Ectodermal cell (in vitro differentiated cells): ENCODE results near the gene CXCR1. TPM values are rescaled to one million over a fixed set of nuclear protein-coding genes. Genes with fewer than 3 reads are reported as not detected.

Experiments
- H3K27ac ChIP-seq: 2 replicates; pipeline ENCODE4 v1.7.0; 2013; ENCODE audit warnings: mild to moderate bottlenecking, low read depth, low read length; ENCODE audit not compliant: insufficient read depth, poor library complexity, severe bottlenecking
- H3K27me3 ChIP-seq: 2 replicates; pipeline ENCODE4 v1.7.0; 2013; ENCODE audit warnings: mild to moderate bottlenecking, low read length; ENCODE audit not compliant: insufficient read depth, control insufficient read depth, poor library complexity, severe bottlenecking
- H3K36me3 ChIP-seq: one replicate; pipeline ENCODE4 v1.7.0; 2013; ENCODE audit warnings: low read length; ENCODE audit not compliant: control insufficient read depth, insufficient read depth
- H3K4me1 ChIP-seq: one replicate; pipeline ENCODE4 v1.7.0; 2013; ENCODE audit warnings: low read length; ENCODE audit not compliant: control insufficient read depth, insufficient read depth
- H3K4me3 ChIP-seq: 2 replicates; pipeline ENCODE4 v1.7.0; 2013; ENCODE audit warnings: low read depth, low read length, control low read depth; ENCODE audit not compliant: insufficient read depth
- H3K9me3 ChIP-seq: 2 replicates; pipeline ENCODE4 v1.7.0; 2013; ENCODE audit warnings: mild to moderate bottlenecking, low read length, moderate library complexity; ENCODE audit not compliant: control insufficient read depth
- WGBS, 2 experiments: methylation state at CpG; one replicate each; pipeline ENCODE4 v1.1.7; 2013; ENCODE audit warnings: missing lambda C conversion rate in 2 of 2; 5-methylcytosine and 5-hydroxymethylcytosine counted together
- polyA plus RNA-seq, 4 experiments: library from polyadenylated mRNA; stranded (reverse); fragments of 50-300 nt; gene quantifications; one replicate each; pipeline ENCODE4 v1.2.3, GENCODE V29; 2013

Gene CXCR1
- polyA plus RNA-seq (2013, experiment 1 of 4) = not detected
- not detected for polyA plus RNA-seq (2013, experiment 2 of 4)
- not detected for polyA plus RNA-seq (2013, experiment 3 of 4)
- polyA plus RNA-seq (2013, experiment 4 of 4) = not detected

GRCh38 chr2:218166791-218167190, at the start of gene CXCR1:
Gene CXCR1 (minus strand): TSS chr2:218166962. CDS start chr2:218165211, 1,751 bp downstream.
- no peak within 1 kb of the TSS for H3K27ac ChIP-seq
- 91 to 93% methylated on average over 3 of the region's 3 CpGs for WGBS, 2 experiments
- H3K27me3 ChIP-seq = no peaks in the 10 kb centered on the region
- no peaks in the 10 kb centered on the region for H3K4me1 ChIP-seq
- H3K9me3 ChIP-seq = no peaks in the 10 kb centered on the region
- no peaks in the 10 kb centered on the region for H3K36me3 ChIP-seq
- H3K4me3 ChIP-seq = no peak within 1 kb of the TSS

GRCh38 chr2:218216336-218216673, 49.5 kb upstream of the CXCR1 start:
- 77 to 84% methylated on average over 7 to 9 of the region's 9 CpGs for WGBS, 2 experiments
- H3K9me3 ChIP-seq = no peaks in the 10 kb centered on the region
- peak overlapping the region; percentile 19 for H3K27ac ChIP-seq
- peaks cover 9% of the 10 kb centered on the region for H3K4me1 ChIP-seq
- H3K4me3 ChIP-seq = peak overlapping the region; percentile 89
- no peaks in the 10 kb centered on the region for H3K27me3 ChIP-seq
- H3K36me3 ChIP-seq = no peaks in the 10 kb centered on the region

GRCh38 chr2:218214116-218214515, 47.4 kb upstream of the CXCR1 start:
- H3K27ac ChIP-seq = no peak overlapping the region
- H3K4me1 ChIP-seq = peaks cover 9% of the 10 kb centered on the region
- H3K4me3 ChIP-seq = no peak overlapping the region
- H3K36me3 ChIP-seq = no peaks in the 10 kb centered on the region
- no peaks in the 10 kb centered on the region for H3K27me3 ChIP-seq
- no peaks in the 10 kb centered on the region for H3K9me3 ChIP-seq
- 93 to 100% methylated on average over 1 of the region's 1 CpG for WGBS, 2 experiments

- H3K9me3 ChIP-seq = no peaks in the 10 kb centered on the region
- H3K4me3 ChIP-seq = no peak overlapping the region
- no peaks in the 10 kb centered on the region for H3K27me3 ChIP-seq
- 94 to 97% methylated on average over 3 of the region's 3 CpGs for WGBS, 2 experiments
- H3K36me3 ChIP-seq = no peaks in the 10 kb centered on the region
- no peaks in the 10 kb centered on the region for H3K4me1 ChIP-seq
- H3K27ac ChIP-seq = no peak overlapping the region
Measured at GRCh38 chr2:218209078-218209477, 42.3 kb upstream of the CXCR1 start.

GRCh38 chr2:218202266-218202665, 35.5 kb upstream of the CXCR1 start:
- no peak overlapping the region for H3K27ac ChIP-seq
- 85 to 90% methylated on average over 2 to 3 of the region's 3 CpGs for WGBS, 2 experiments
- no peaks in the 10 kb centered on the region for H3K36me3 ChIP-seq
- no peak overlapping the region for H3K4me3 ChIP-seq
- H3K4me1 ChIP-seq = no peaks in the 10 kb centered on the region
- no peaks in the 10 kb centered on the region for H3K9me3 ChIP-seq
- no peaks in the 10 kb centered on the region for H3K27me3 ChIP-seq

- no peaks in the 10 kb centered on the region for H3K4me1 ChIP-seq
- no peak overlapping the region for H3K4me3 ChIP-seq
- 86 to 90% methylated on average over 3 to 4 of the region's 4 CpGs for WGBS, 2 experiments
- H3K27ac ChIP-seq = no peak overlapping the region
- no peaks in the 10 kb centered on the region for H3K27me3 ChIP-seq
- no peaks in the 10 kb centered on the region for H3K36me3 ChIP-seq
- H3K9me3 ChIP-seq = no peaks in the 10 kb centered on the region
Measured at GRCh38 chr2:218196974-218197373, 30.2 kb upstream of the CXCR1 start.

GRCh38 chr2:218194880-218195279, 28.1 kb upstream of the CXCR1 start:
- no peaks in the 10 kb centered on the region for H3K9me3 ChIP-seq
- 92% methylated on average over 1 of the region's 3 CpGs; no CpG with 5 or more reads in 1 of the 2 experiments for WGBS, 2 experiments

GRCh38 chr2:218193701-218194100, 26.9 kb upstream of the CXCR1 start:
- no peaks in the 10 kb centered on the region for H3K36me3 ChIP-seq
- H3K27me3 ChIP-seq = no peaks in the 10 kb centered on the region
- 87% methylated on average over 4 of the region's 4 CpGs for WGBS, 2 experiments
- H3K27ac ChIP-seq = no peak overlapping the region
- H3K4me1 ChIP-seq = no peaks in the 10 kb centered on the region
- H3K4me3 ChIP-seq = no peak overlapping the region
- no peaks in the 10 kb centered on the region for H3K9me3 ChIP-seq

More at GRCh38 chr2:218194880-218195279, 28.1 kb upstream of the CXCR1 start:
- no peaks in the 10 kb centered on the region for H3K4me1 ChIP-seq
- H3K4me3 ChIP-seq = no peak overlapping the region
- no peaks in the 10 kb centered on the region for H3K27me3 ChIP-seq
- no peak overlapping the region for H3K27ac ChIP-seq
- H3K36me3 ChIP-seq = no peaks in the 10 kb centered on the region

- H3K36me3 ChIP-seq = no peaks in the 10 kb centered on the region
- H3K4me1 ChIP-seq = no peaks in the 10 kb centered on the region
- no peak overlapping the region for H3K4me3 ChIP-seq
- no peak overlapping the region for H3K27ac ChIP-seq
- no peaks in the 10 kb centered on the region for H3K27me3 ChIP-seq
- no peaks in the 10 kb centered on the region for H3K9me3 ChIP-seq
- WGBS, 2 experiments = 95% methylated on average over 3 of the region's 3 CpGs
Measured at GRCh38 chr2:218192902-218193430, 26.2 kb upstream of the CXCR1 start.

- H3K9me3 ChIP-seq = no peaks in the 10 kb centered on the region
- WGBS, 2 experiments = 90 to 93% methylated on average over 2 of the region's 2 CpGs
- H3K4me3 ChIP-seq = no peak overlapping the region
- no peaks in the 10 kb centered on the region for H3K27me3 ChIP-seq
- H3K36me3 ChIP-seq = no peaks in the 10 kb centered on the region
- H3K4me1 ChIP-seq = no peaks in the 10 kb centered on the region
- H3K27ac ChIP-seq = no peak overlapping the region
Measured at GRCh38 chr2:218188528-218188927, 21.8 kb upstream of the CXCR1 start.
